HG03521 (cell line): ENCODE measurements around the gene KLHL5.

ENCODE experiments used
- ATAC-seq: cut with Tn5 transposase; IDR thresholded peaks from one replicate; pipeline ENCODE4 v1.9.1; 2021; ENCODE audit warnings: mild to moderate bottlenecking, moderate library complexity; ENCODE audit not compliant: unreplicated experiment

Gene KLHL5

GRCh38 chr4:39044364-39044955 lies 17.6 kb upstream of the KLHL5 start:
- peak; percentile 64 for ATAC-seq

DNA sequence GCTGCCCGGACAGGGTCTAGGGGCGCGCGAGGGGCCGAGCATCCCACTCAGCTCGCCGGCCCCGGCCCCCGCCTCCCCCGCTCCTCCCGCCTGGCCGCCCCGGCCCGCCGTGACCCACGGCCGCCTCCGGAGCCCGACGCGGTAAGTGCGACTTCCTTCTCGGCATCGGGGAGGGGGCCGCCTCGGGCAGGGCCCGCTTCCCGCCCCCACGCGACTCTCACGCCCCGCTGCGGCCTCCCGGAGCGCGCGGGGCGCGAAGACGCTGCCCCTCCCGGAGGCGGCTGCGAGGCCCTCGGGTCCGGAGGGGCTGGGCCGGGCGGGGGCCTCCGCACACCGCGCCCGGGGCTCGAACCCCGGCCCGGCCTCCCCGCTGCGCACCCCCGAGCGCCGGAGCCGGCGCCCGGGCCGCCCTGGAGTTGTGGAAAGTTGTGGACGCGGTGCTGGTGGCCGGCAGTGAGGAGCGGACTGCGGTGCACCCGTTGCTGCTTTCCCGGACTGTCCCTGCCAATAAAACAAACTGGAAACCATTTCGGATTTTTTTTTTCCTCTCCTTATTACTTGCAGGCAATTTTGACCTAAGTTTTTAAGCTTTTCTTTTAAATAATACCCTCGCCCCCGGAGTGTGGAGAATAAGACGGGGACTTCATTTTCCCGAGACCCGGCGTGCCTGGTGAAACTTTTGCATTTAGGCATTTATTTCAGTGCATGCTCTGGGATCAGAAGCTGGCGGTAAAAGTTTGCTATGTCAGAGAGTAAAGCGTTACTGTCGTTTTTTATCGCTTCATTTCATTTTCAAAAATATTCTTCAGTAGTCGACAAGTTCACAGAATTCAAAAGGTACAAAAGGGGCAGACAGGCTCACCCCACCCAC lies 16.8 kb upstream of the KLHL5 start:
- ATAC-seq, result no peak

DNA sequence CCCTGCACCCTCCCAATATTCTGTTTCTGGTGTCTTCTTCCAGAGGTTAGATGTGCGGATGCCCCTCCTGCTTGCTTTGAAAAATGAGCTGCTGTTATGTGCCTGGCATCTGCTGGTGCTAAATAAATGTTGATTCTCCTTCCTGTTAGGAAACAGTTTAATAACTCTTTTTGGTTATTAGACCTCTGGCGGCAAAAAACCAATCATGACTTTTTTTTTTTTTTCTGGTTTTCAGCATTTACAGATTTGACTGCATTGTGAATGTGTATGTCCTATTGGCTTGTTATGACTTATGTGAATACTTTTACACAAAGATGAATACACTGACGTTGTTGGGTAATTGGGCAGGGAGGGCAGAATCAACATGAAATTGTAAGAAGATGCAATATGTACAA lies 16.2 kb upstream of the KLHL5 start:
- no peak for ATAC-seq

GRCh38 chr4:39046249-39046648 lies 15.8 kb upstream of the KLHL5 start:
- ATAC-seq, result no peak

DNA sequence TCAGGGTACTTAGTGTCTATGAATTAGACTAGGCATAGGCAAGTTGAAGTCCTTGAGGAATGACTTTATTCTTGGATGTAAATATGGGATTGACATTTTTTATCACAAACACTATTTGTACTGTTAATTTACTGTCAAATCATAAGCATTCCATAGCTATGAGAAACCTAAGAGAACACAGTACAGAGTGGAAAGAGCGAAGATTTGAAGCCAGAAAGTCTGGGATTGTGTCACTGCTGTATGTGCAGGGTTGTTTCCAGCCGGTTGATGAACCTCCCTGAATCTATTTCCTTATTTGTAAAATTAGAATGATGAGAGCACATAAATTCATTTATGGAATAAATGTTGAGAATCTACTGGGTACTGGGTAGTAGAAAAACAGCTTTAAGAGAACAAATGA lies 14.4 kb upstream of the KLHL5 start:
- ATAC-seq, result no peak

DNA sequence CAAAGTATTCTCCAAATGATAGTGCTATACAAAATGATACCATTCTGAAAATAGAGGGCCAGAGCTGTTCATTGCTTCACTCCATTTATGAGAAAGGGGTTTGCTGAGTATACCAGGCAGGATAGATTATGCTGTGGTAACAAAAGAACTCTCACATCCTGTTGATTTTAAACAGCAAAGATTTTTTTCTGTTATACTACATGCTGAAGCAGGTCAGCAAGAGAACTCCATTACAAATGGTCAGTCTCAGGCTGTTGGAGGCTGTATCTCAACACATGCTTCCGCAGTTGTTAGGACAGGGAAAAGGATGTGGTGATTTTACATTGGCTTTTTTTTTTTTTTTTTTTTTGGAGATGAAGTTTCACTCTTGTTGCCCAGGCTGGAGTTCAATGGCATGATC lies 13.7 kb upstream of the KLHL5 start:
- ATAC-seq, result no peak

GRCh38 chr4:39050590-39050989 lies 11.4 kb upstream of the KLHL5 start:
- no peak for ATAC-seq

GRCh38 chr4:39051492-39051891 lies 10.5 kb upstream of the KLHL5 start:
- no peak for ATAC-seq

DNA sequence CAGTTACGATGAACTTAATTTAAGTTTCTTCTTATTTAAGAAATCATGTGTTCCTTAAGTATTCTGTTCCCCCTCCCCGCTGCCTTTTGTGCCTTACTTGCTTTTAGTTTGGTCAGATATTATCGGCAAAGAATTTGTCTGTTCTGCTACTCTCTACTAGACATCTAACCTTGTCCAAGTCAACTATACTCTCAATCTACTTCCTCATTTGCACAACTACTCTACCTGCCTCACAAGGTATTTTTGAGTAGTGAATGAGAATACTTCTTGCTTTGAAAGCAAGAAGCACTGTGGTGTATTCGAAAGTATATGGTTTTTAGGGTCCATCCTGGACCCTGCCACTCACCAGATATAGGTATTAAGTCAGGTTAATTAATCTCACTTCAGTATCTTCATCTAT lies 8.0 kb upstream of the KLHL5 start:
- no peak for ATAC-seq

- ATAC-seq, result no peak
These were observed 7.5 kb upstream of the KLHL5 start for GRCh38 chr4:39054497-39054896.

GRCh38 chr4:39056023-39056422 lies 6.0 kb upstream of the KLHL5 start:
- ATAC-seq, result no peak

DNA sequence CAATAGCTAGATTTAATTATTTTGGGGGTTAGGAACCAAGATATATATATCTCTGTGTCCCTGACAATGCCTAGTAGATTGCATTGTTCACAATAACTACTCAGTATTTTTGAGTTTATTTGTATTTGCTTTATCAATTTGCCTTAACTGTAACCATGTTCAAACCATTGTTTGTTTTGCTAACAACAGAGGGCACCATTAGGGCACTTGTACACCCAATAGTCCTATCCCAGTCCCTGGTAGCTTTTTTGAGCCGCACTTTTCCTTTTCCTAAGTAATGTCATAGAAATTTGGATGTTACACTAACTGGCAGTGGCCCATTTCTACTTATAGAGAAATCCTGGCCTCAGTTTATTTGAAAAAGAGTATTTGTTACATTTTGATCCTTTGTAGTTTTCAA lies 575 bp upstream of the KLHL5 start:
- no peak for ATAC-seq

- no peak for ATAC-seq
These were observed 702 bp downstream of the KLHL5 start for GRCh38 chr4:39062770-39063097.

GRCh38 chr4:39063430-39063829 lies 1.4 kb downstream of the KLHL5 start:
- no peak for ATAC-seq

GRCh38 chr4:39066371-39066770 lies 4.3 kb downstream of the KLHL5 start:
- ATAC-seq, result no peak

GRCh38 chr4:39067031-39067430 lies 5.0 kb downstream of the KLHL5 start:
- ATAC-seq, result no peak

DNA sequence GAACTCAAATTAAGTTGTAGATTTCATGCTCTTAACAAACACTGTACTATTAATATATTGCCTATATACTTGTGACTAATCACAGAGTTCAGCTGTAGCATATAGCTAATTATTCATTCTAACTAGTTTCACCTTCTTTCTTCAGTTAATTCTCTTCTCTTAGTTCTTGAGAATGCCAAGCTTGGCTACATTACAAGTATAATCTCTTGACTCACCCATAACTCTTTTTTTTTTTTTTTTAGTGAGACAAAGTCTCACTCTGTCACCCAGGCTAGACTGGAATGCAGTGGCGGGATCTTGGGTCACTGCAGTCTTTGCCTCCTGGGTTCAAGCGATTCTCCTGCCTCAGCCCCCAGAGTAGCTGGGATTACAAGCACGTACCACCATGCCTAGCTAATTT lies 5.4 kb downstream of the KLHL5 start:
- ATAC-seq, result no peak

GRCh38 chr4:39068907-39069306 lies 6.9 kb downstream of the KLHL5 start:
- ATAC-seq, result no peak

DNA sequence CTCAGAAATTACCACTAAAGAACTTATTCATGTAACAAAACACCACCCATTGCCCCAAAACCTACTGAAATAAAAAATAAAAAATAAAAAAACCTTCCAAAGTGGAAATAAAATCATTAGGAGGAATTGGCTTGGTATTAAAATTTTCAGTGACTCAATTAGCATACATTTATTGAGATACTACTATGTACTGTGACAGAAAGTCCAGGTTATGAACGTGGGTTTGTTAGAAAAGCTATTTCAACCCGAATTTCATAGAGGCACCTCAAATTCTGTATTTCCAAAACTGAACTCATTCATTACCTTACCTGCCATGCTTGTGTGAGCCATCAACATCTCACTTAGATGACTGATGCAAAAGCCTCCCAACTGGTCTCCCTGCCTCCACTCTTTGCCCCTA lies 16.8 kb downstream of the KLHL5 start:
- ATAC-seq, result no peak

- no peak for ATAC-seq
These were observed 21.1 kb downstream of the KLHL5 start for GRCh38 chr4:39083164-39083563.

DNA sequence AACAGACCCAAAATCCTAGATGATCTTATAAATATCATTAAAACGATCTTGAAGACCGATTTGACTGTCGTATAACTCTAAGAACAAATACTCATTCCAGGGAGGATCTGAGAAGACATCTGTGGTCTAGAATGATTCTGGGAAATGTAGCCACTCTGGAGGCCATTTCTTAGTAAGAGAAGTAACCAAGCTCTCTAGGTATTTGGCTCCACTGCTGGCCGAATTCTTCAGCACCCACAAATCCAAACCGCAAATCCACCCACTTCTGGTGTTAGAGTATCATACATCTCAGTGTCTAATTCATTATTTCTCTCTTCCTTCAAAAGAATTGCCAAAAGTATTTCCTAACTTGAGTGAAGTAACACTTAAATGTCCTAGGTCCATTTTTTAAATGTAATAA lies 23.9 kb downstream of the KLHL5 start:
- ATAC-seq, result no peak

DNA sequence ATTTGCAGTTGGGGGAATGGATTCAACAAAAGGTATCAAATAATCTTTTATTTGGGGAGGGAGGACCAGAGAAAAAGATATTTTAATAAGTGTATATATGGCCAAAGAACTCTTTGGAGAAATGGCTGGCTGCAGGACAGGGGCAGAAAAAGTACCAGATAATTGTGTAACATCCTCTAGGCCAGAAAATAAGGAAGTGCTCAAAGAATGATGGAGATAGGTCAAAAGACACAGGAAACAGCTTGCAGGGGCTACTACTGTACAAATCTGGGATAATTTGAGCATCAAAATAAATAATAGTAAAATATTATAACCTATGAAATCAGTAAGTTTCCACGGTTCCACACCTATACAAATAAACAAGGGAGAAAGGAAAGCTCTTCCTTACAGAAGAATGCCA lies 34.8 kb downstream of the KLHL5 start:
- ATAC-seq, result no peak

DNA sequence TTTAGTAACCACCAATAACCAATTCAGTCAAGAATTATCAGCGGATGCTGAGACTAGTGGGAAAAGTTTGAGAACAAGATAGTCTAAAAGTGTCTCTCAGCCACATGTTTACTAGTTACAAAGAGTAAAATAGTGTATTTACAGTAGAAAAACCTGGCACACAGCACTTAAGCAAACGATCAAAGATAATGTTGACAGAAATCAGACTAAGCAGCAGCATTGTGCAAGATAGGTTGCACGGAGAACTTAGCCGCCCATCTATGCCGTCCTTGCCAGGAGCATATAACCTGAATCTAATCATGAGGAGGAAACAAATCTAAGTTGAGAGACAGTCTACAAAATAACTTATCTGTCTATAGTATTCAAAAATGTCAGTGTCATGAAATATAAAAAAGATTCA lies 35.3 kb downstream of the KLHL5 start:
- ATAC-seq, result no peak
